IMR-90 (cell line): ENCODE measurements around the gene ART4. TPM values are rescaled to one million over a fixed set of nuclear protein-coding genes. Genes with fewer than 3 reads are reported as not detected.

ENCODE experiments used
- ATAC-seq: fragments of 200-7000 bp; cut with Tn5 transposase; 2 replicates; pipeline ENCODE4 v1.9.1; 2020; ENCODE audit warnings: low read depth, mild to moderate bottlenecking, moderate library complexity
- BruUV-seq: library from RNA; stranded (reverse); fragments of 400-500 nt; replicated peaks from 2 replicates; lab custom pipeline; 2021; lab: Mats Ljungman, UMichigan
- CTCF ChIA-PET: fragments of 300-600 bp; formaldehyde crosslinking; extraction: SDS; loops from one replicate; lab custom pipeline; 2021; ENCODE audit warnings: antibody characterized with exemption; lab: Yijun Ruan, JAX
- POLR2A ChIA-PET: fragments of 300-600 bp; sonication (Branson Sonifier 250); formaldehyde crosslinking; loops from one replicate; lab custom pipeline; 2022; ENCODE audit warnings: antibody characterized with exemption; ENCODE audit not compliant: unreplicated experiment; lab: Charles Lee
- DNase-seq: peaks from one replicate; pipeline ENCODE4 v3.0.0; 2013
- H2AFZ ChIP-seq: replicated peaks from 2 replicates; pipeline ENCODE3; 2013; ENCODE audit warnings: low read length, mild to moderate bottlenecking; ENCODE audit not compliant: poor library complexity
- H2AK5ac ChIP-seq: 2 replicates; pipeline ENCODE4 v1.6.1; 2013; ENCODE audit warnings: low read depth, low read length, inconsistent platforms
- H2AK9ac ChIP-seq: replicated peaks from 2 replicates; pipeline ENCODE3; 2013; ENCODE audit warnings: mild to moderate bottlenecking, low read depth, low read length, moderate library complexity; ENCODE audit not compliant: poor library complexity
- H2BK120ac ChIP-seq: 2 replicates; pipeline ENCODE4 v1.6.1; 2013; ENCODE audit warnings: low read depth, low read length, inconsistent platforms
- H2BK15ac ChIP-seq: 3 replicates; pipeline ENCODE4 v1.6.1; 2013; ENCODE audit warnings: low read depth, low read length, inconsistent platforms
- H2BK20ac ChIP-seq: 2 replicates; pipeline ENCODE4 v1.6.1; 2013; ENCODE audit warnings: low read depth, mild to moderate bottlenecking, inconsistent platforms, low read length, moderate library complexity
- H2BK5ac ChIP-seq: 2 replicates; pipeline ENCODE4 v1.6.1; 2013; ENCODE audit warnings: mild to moderate bottlenecking, low read depth, low read length, inconsistent platforms; ENCODE audit not compliant: poor library complexity, severe bottlenecking
- H3K14ac ChIP-seq: replicated peaks from 2 replicates; pipeline ENCODE4 v1.6.1; 2013; ENCODE audit warnings: low read depth, low read length, inconsistent platforms
- H3K18ac ChIP-seq: 2 replicates; pipeline ENCODE4 v1.6.1; 2013; ENCODE audit warnings: low read depth, low read length, control low read depth
- H3K23ac ChIP-seq: 2 replicates; pipeline ENCODE4 v1.6.1; 2013; ENCODE audit warnings: low read depth, low read length, inconsistent platforms
- H3K27ac ChIP-seq: 2 replicates; pipeline ENCODE4 v1.5.1; 2013; ENCODE audit warnings: mild to moderate bottlenecking, control low read depth, low read length; ENCODE audit not compliant: insufficient read depth
- H3K27me3 ChIP-seq: 2 replicates; pipeline ENCODE4 v1.6.1; 2013; ENCODE audit warnings: low read length; ENCODE audit not compliant: control insufficient read depth, insufficient read depth
- H3K36me3 ChIP-seq: 2 replicates; pipeline ENCODE4 v1.6.1; 2013; ENCODE audit warnings: low read length, mixed read lengths; ENCODE audit not compliant: control insufficient read depth, insufficient read depth
- H3K4ac ChIP-seq: 2 replicates; pipeline ENCODE4 v1.6.1; 2013; ENCODE audit warnings: low read depth, low read length, inconsistent platforms
- H3K4me1 ChIP-seq: 2 replicates; pipeline ENCODE4 v1.6.1; 2013; ENCODE audit warnings: low read length, mixed read lengths; ENCODE audit not compliant: control insufficient read depth, insufficient read depth
- H3K4me2 ChIP-seq: 2 replicates; pipeline ENCODE4 v1.6.1; 2013; ENCODE audit warnings: low read depth, mild to moderate bottlenecking, control low read depth, low read length, moderate library complexity
- H3K4me3 ChIP-seq: 2 replicates; pipeline ENCODE4 v1.5.1; 2013; ENCODE audit warnings: low read depth, mild to moderate bottlenecking, control low read depth, low read length, moderate library complexity; ENCODE audit not compliant: insufficient read depth
- H3K56ac ChIP-seq: 2 replicates; pipeline ENCODE4 v1.6.1; 2013; ENCODE audit warnings: low read length, inconsistent platforms; ENCODE audit not compliant: insufficient read depth; ENCODE audit errors: extremely low read depth
- H3K79me1 ChIP-seq, 2 experiments: 2 replicates each; pipeline ENCODE4 v1.6.1; 2013; ENCODE audit warnings: low read length in 2 of 2, inconsistent platforms in 1 of 2, low read depth in 1 of 2
- H3K9ac ChIP-seq: 2 replicates; pipeline ENCODE4 v1.6.1; 2013; ENCODE audit warnings: low read depth, low read length, control low read depth
- H3K9me1 ChIP-seq: 2 replicates; pipeline ENCODE4 v1.6.1; 2013; ENCODE audit warnings: low read length, inconsistent platforms; ENCODE audit not compliant: insufficient read depth
- H3K9me3 ChIP-seq: 2 replicates; pipeline ENCODE4 v1.6.1; 2013; ENCODE audit warnings: low read length; ENCODE audit not compliant: control insufficient read depth, insufficient read depth
- H4K20me1 ChIP-seq: 2 replicates; pipeline ENCODE4 v1.6.1; 2013; ENCODE audit warnings: low read length, inconsistent platforms; ENCODE audit not compliant: insufficient read depth
- H4K5ac ChIP-seq: 2 replicates; pipeline ENCODE4 v1.6.1; 2013; ENCODE audit warnings: mild to moderate bottlenecking, low read depth, low read length, control low read depth
- H4K8ac ChIP-seq, 2 experiments: 2 replicates each; pipeline ENCODE4 v1.6.1; 2013; ENCODE audit warnings: low read depth in 2 of 2, low read length in 2 of 2, control low read depth in 1 of 2, inconsistent platforms in 1 of 2
- H4K91ac ChIP-seq: 2 replicates; pipeline ENCODE4 v1.6.1; 2013; ENCODE audit warnings: low read depth, low read length, inconsistent platforms; ENCODE audit not compliant: insufficient read depth
- BHLHE40 ChIP-seq: fragments of 150-350 bp; IDR thresholded peaks from 2 replicates; pipeline ENCODE4 v1.6.1; 2016; ENCODE audit warnings: mild to moderate bottlenecking, low read depth, low read length
- CHD1 ChIP-seq: IDR thresholded peaks from 2 replicates; pipeline ENCODE4 v1.6.1; 2012; ENCODE audit warnings: low read depth, low read length, improper control_type of control experiment
- FOS ChIP-seq: fragments of 150-350 bp; IDR thresholded peaks from 2 replicates; pipeline ENCODE4 v1.6.1; 2016; ENCODE audit warnings: low read depth, low read length
- MAFK ChIP-seq: IDR thresholded peaks from 2 replicates; pipeline ENCODE4 v1.6.1; 2012; ENCODE audit warnings: low read depth, low read length, improper control_type of control experiment
- MAZ ChIP-seq: IDR thresholded peaks from 2 replicates; pipeline ENCODE4 v1.6.1; 2012; ENCODE audit warnings: low read depth, mild to moderate bottlenecking, low read length, improper control_type of control experiment, moderate library complexity, borderline replicate concordance
- MXI1 ChIP-seq: IDR thresholded peaks from 2 replicates; pipeline ENCODE4 v1.6.1; 2012; ENCODE audit warnings: low read depth, mild to moderate bottlenecking, low read length, moderate library complexity, borderline replicate concordance
- POLR2A ChIP-seq: IDR thresholded peaks from 2 replicates; pipeline ENCODE4 v1.6.1; 2012; ENCODE audit warnings: mild to moderate bottlenecking, low read depth, low read length
- RAD21 ChIP-seq: IDR thresholded peaks from 2 replicates; pipeline ENCODE4 v1.6.1; 2012; ENCODE audit warnings: low read length, improper control_type of control experiment
- RCOR1 ChIP-seq: IDR thresholded peaks from 2 replicates; pipeline ENCODE4 v1.6.1; 2012; ENCODE audit warnings: mild to moderate bottlenecking, low read length, improper control_type of control experiment; ENCODE audit not compliant: insufficient replicate concordance
- RFX5 ChIP-seq: IDR thresholded peaks from 2 replicates; pipeline ENCODE4 v1.8.0; 2012; ENCODE audit warnings: low read depth, mild to moderate bottlenecking, low read length, moderate library complexity
- SMC3 ChIP-seq: fragments of 150-350 bp; IDR thresholded peaks from 2 replicates; pipeline ENCODE4 v1.6.1; 2016; ENCODE audit warnings: low read depth, mild to moderate bottlenecking, antibody characterized with exemption, low read length, moderate library complexity
- WGBS, 2 experiments: methylation state at CpG; one replicate each; pipeline versions ENCODE4 v1.1.5 to v1.1.7; 2013; ENCODE audit warnings: missing lambda C conversion rate in 2 of 2; ENCODE audit not compliant: insufficient read length in 1 of 2; ENCODE audit errors: extremely low coverage in 2 of 2; 5-methylcytosine and 5-hydroxymethylcytosine counted together
- dilution Hi-C: fragments of 300-500 bp; cut with HindIII; formaldehyde crosslinking; loops from one replicate; pipeline ENCODE4 v1.14.3; 2018; ENCODE audit warnings: low sequenced_read_pairs; ENCODE audit not compliant: unreplicated experiment
- in situ Hi-C: fragments of 300-500 bp; cut with MboI; formaldehyde crosslinking; loops from 3 replicates; pipeline ENCODE4 v1.14.3; 2019; ENCODE audit warnings: low sequenced_read_pairs, inconsistent platforms, mixed read lengths
- intact Hi-C: fragments of 100-400 bp; cut with micrococcal nuclease; formaldehyde crosslinking; loops from 2 replicates; pipeline ENCODE4 v1.10.0; 2022
- polyA plus RNA-seq, 3 experiments: library from polyadenylated mRNA; depleted of rRNA; stranded (reverse); fragments of >200 nt; gene quantifications; 2 replicates each; pipeline ENCODE4 v1.2.3, GENCODE V29; 2012; ENCODE audit warnings: low replicate concordance in 1 of 3
- total RNA-seq: library from RNA; depleted of rRNA; stranded (reverse); fragments of >200 nt; gene quantifications from 2 replicates; pipeline ENCODE4 v1.2.3, GENCODE V29; 2012
- TF ChIP-seq, protein P1 (sequence below): fragments of 150-350 bp; IDR thresholded peaks from 2 replicates; pipeline ENCODE4 v1.6.1; 2017; ENCODE audit warnings: mild to moderate bottlenecking, antibody characterized with exemption, low read length, low read depth

Gene ART4
- total and polyA plus RNA-seq, 2 of the 4 experiments (the other 2 are of a cell fraction), result not detected

DNA sequence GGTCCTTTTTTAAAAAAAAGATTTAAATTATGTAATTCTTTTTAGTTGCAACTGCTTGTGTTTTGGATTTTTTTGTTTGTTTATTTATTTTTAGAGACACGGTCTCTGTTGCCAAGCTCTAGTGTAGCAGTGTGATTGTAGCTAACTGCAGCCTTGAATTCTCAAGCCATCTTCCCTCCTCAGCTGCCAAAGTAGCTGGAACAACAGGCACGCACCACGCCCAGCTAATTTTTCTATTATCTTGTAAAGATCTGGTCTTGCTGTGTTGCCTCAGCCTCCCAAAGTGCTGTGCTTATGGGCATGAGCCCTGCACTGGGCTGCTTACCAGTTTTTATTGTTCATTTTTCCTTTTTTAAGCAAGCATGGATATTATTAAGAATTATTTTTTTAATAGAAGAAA, 10.6 kb upstream of the ART4 start:
- dilution Hi-C loops (no loop called here), in situ Hi-C loops (no loop called here), intact Hi-C loops (no loop called here)
- H2BK120ac ChIP-seq, result no peak overlapping the region
- no peak overlapping the region for H3K56ac ChIP-seq
- no peak overlapping the region for H2AK5ac ChIP-seq
- ChIA-PET CTCF (interaction anchor here (0.7 to 1.0 kb wide), 2 partner anchors 142 to 452 kb away, joined by 3 read pairs; no protein-coding TSS in a partner anchor), POLR2A (no interaction called here)
- H4K91ac ChIP-seq, result no peak overlapping the region
- H2BK15ac ChIP-seq, result no peak overlapping the region
- H3K14ac ChIP-seq, result no peak overlapping the region
- no peak overlapping the region for H4K5ac ChIP-seq
- TF ChIP-seq POLR2A, result no peak
- no peak for TF ChIP-seq CHD1
- no peak for TF ChIP-seq RCOR1
- no peak for TF ChIP-seq RAD21
- TF ChIP-seq FOS, result no peak
- TF ChIP-seq MAZ, result no peak
- TF ChIP-seq BHLHE40, result no peak
- no peak for TF ChIP-seq MXI1
- TF ChIP-seq MAFK, result no peak
- TF ChIP-seq, protein P1, sequence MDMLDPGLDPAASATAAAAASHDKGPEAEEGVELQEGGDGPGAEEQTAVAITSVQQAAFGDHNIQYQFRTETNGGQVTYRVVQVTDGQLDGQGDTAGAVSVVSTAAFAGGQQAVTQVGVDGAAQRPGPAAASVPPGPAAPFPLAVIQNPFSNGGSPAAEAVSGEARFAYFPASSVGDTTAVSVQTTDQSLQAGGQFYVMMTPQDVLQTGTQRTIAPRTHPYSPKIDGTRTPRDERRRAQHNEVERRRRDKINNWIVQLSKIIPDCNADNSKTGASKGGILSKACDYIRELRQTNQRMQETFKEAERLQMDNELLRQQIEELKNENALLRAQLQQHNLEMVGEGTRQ, result no peak
- TF ChIP-seq SMC3, result no peak
- no peak for TF ChIP-seq RFX5
- no TSS peak for BruUV-seq
- H3K27me3 ChIP-seq, result no peaks in the 10 kb centered on the region
- no peak overlapping the region for H3K4me2 ChIP-seq
- no peak overlapping the region for H2AFZ ChIP-seq
- no peak overlapping the region for H3K4ac ChIP-seq
- no peak overlapping the region for H3K4me3 ChIP-seq
- no peak overlapping the region for H3K9ac ChIP-seq
- no peak overlapping the region for H3K27ac ChIP-seq
- ATAC-seq (no peak), DNase-seq (no peak)
- H4K8ac ChIP-seq, result no peak overlapping the region
- H2BK20ac ChIP-seq, result no peak overlapping the region
- H3K4me1 ChIP-seq, result peaks cover 2% of the 10 kb centered on the region; the same call in 1 of the 2 replicates
- H4K20me1 ChIP-seq, result no peaks in the 10 kb centered on the region
- no peak overlapping the region for H2AK9ac ChIP-seq
- H3K79me1 ChIP-seq, result no peaks in the 10 kb centered on the region
- H3K9me3 ChIP-seq, result no peaks in the 10 kb centered on the region
- no peaks in the 10 kb centered on the region for H3K36me3 ChIP-seq
- no peaks in the 10 kb centered on the region; the same call in 1 of the 2 replicates for H3K9me1 ChIP-seq
- H3K23ac ChIP-seq, result no peak overlapping the region
- no peak overlapping the region for H3K18ac ChIP-seq
- no CpG with 5 or more reads among the region's 3 CpGs for WGBS, 2 experiments
- no peak overlapping the region for H2BK5ac ChIP-seq
